ENCODE data around the gene ADCY6. TPM values are rescaled to one million over a fixed set of nuclear protein-coding genes. Genes with fewer than 3 reads are reported as not detected.
"Not testable (repeated sequence)": the region's sequence is repeated elsewhere in the genome, so short reads cannot be mapped to it uniquely, and the experiment has no call there.

Gene ADCY6
- total RNA-seq, 1 experiment from 2014 or later: 31.1 TPM

DNA sequence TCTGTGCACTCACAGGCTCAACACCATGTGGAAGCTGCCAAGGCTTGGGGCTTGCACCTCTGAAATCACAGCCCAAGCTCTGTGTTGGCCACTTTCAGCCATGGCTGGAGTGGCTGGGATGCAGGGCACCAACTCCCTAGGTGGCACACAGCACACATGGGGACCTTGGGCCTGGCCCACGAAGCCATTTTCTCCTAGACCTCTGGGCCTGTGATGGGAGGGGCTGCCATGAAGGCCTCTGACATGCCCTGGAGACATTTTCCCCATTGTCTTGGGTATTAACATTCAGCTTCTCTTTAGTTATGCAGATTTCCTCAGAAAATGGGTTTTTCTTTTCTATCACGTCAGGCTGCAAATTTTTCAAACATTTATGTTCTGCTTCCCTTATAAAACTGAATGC lies 68.7 kb downstream of the ADCY6 start:
- not testable (repeated sequence) for H3K56ac ChIP-seq (ENCODE audit: insufficient read length, low read depth, low read length); H4K5ac ChIP-seq (ENCODE audit: insufficient read length, low read depth, low read length); H2AK5ac ChIP-seq (ENCODE audit: insufficient read length, low read length); H3K4me2 ChIP-seq (ENCODE audit: insufficient read depth, insufficient read length, low read length); H3K27ac Mint-ChIP-seq; H3K27me3 Mint-ChIP-seq (ENCODE audit: low read depth); H2BK20ac ChIP-seq (ENCODE audit: low read depth, low read length, poor library complexity, severe bottlenecking); H4K8ac ChIP-seq (replicated peaks; ENCODE audit: insufficient read length, low read depth, low read length); H2BK12ac ChIP-seq (ENCODE audit: insufficient read length, low read depth, low read length); H3K4me1 ChIP-seq (ENCODE audit: insufficient read depth, low read length); H3K9me3 ChIP-seq (ENCODE audit: control insufficient read depth, low read depth, low read length); H3K9ac ChIP-seq (ENCODE audit: extremely low read depth, insufficient read length, low read length); H2BK120ac ChIP-seq (ENCODE audit: low read depth, low read length, poor library complexity, severe bottlenecking); H3K18ac ChIP-seq (ENCODE audit: insufficient read length, low read depth, low read length); H2AFZ ChIP-seq (ENCODE audit: low read length); H3K4me3 Mint-ChIP-seq; H3K27me3 ChIP-seq (ENCODE audit: insufficient read depth, low read length); H2BK15ac ChIP-seq (ENCODE audit: low read depth, low read length); H3K14ac ChIP-seq (ENCODE audit: insufficient read depth, low read length); H3K79me1 ChIP-seq (ENCODE audit: insufficient read depth, low read depth, low read length, poor library complexity, severe bottlenecking); H3K79me2 ChIP-seq (ENCODE audit: insufficient read depth, low read length); H3T11ph ChIP-seq (ENCODE audit: low read length); H4K91ac ChIP-seq (ENCODE audit: insufficient read length, low read depth, low read length); H3K23me2 ChIP-seq (ENCODE audit: insufficient read length, low read depth, low read length, poor library complexity, severe bottlenecking); H3K27ac ChIP-seq (ENCODE audit: insufficient read length, low read depth, low read length); H4K20me1 ChIP-seq (ENCODE audit: control insufficient read depth, insufficient read depth, insufficient read length); H2BK5ac ChIP-seq (ENCODE audit: insufficient read length, low read length); H3K4ac ChIP-seq (ENCODE audit: low read depth, low read length); H3K4me1 Mint-ChIP-seq; H3K23ac ChIP-seq (ENCODE audit: insufficient read length, low read depth, low read length); DNase-seq
- peaks cover 25% of the 10 kb centered on the region in 2 experiments for H3K9me3 Mint-ChIP-seq
- H3K36me3 Mint-ChIP-seq (ENCODE audit: insufficient read depth in 1 of 3, low read depth in 3 of 3): peaks cover 15 to 18% (median 16%) of the 10 kb centered on the region in 3 experiments
- WGBS (ENCODE audit: extremely low coverage, insufficient read length, low lambda C conversion rate): no CpG with 5 or more reads among the region's 2 CpGs

DNA sequence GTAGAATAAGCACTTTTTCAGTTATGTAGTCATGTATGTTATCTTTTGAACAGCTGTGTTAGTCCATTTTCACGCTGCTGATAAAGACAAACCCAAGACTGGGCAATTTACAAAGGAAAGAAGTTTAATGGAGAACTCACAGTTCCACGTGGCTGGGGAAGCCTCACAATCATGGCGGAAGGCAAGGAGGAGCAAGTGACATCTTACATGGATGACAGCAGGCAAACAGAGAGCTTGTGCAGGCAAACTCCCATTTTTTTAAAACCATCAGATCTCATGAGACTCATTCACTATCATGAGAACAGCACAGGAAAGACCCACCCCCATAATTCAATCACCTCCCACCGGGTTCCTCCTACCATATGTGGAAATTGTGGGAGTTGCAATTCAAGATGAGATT lies 69.9 kb downstream of the ADCY6 start:
- H3K4me3 Mint-ChIP-seq; H4K8ac ChIP-seq (replicated peaks; ENCODE audit: insufficient read length, low read depth, low read length): not testable (repeated sequence)

More for the DNA sequence above, 69.9 kb downstream of the ADCY6 start:
- not testable (repeated sequence) for H2AFZ ChIP-seq (ENCODE audit: low read length); H3K23me2 ChIP-seq (ENCODE audit: insufficient read length, low read depth, low read length, poor library complexity, severe bottlenecking); H3T11ph ChIP-seq (ENCODE audit: low read length); DNase-seq; H4K91ac ChIP-seq (ENCODE audit: insufficient read length, low read depth, low read length); H3K14ac ChIP-seq (ENCODE audit: insufficient read depth, low read length); H2BK5ac ChIP-seq (ENCODE audit: insufficient read length, low read length); H2AK5ac ChIP-seq (ENCODE audit: insufficient read length, low read length); H2BK12ac ChIP-seq (ENCODE audit: insufficient read length, low read depth, low read length); H4K5ac ChIP-seq (ENCODE audit: insufficient read length, low read depth, low read length); H3K27me3 ChIP-seq (ENCODE audit: insufficient read depth, low read length); H3K4me2 ChIP-seq (ENCODE audit: insufficient read depth, insufficient read length, low read length); H3K27ac ChIP-seq (ENCODE audit: insufficient read length, low read depth, low read length); H3K27ac Mint-ChIP-seq; H3K27me3 Mint-ChIP-seq (ENCODE audit: low read depth); H3K18ac ChIP-seq (ENCODE audit: insufficient read length, low read depth, low read length); H3K9me3 ChIP-seq (ENCODE audit: control insufficient read depth, low read depth, low read length); H4K20me1 ChIP-seq (ENCODE audit: control insufficient read depth, insufficient read depth, insufficient read length); H2BK15ac ChIP-seq (ENCODE audit: low read depth, low read length); H3K4ac ChIP-seq (ENCODE audit: low read depth, low read length); H3K23ac ChIP-seq (ENCODE audit: insufficient read length, low read depth, low read length); H2BK120ac ChIP-seq (ENCODE audit: low read depth, low read length, poor library complexity, severe bottlenecking); H2BK20ac ChIP-seq (ENCODE audit: low read depth, low read length, poor library complexity, severe bottlenecking); H3K4me1 ChIP-seq (ENCODE audit: insufficient read depth, low read length); H3K56ac ChIP-seq (ENCODE audit: insufficient read length, low read depth, low read length); H3K9ac ChIP-seq (ENCODE audit: extremely low read depth, insufficient read length, low read length); H3K79me1 ChIP-seq (ENCODE audit: insufficient read depth, low read depth, low read length, poor library complexity, severe bottlenecking)
- Mint-ChIP-seq H3K9me3 (peaks cover 25% of the 10 kb centered on the region in 2 experiments), H3K4me1 (peaks cover 9 to 11% of the 10 kb centered on the region in 2 experiments), H3K36me3 (ENCODE audit: insufficient read depth in 1 of 3, low read depth in 3 of 3) (peaks cover 22 to 29% (median 28%) of the 10 kb centered on the region in 3 experiments)
- no CpG with 5 or more reads among the region's 4 CpGs for WGBS (ENCODE audit: extremely low coverage, insufficient read length, low lambda C conversion rate)
- H3K79me2 ChIP-seq (ENCODE audit: insufficient read depth, low read length): peaks cover 12% of the 10 kb centered on the region; the same call in 1 of the 2 replicates
